HEK293 (cell line): ENCODE data around the gene STEAP1B.

Experiments used
- CTCF ChIA-PET: fragments of 350-600 bp; formaldehyde crosslinking; extraction: SDS; loops from one replicate; lab custom pipeline; 2021; ENCODE audit warnings: antibody characterized with exemption; lab: Yijun Ruan, JAX
- POLR2A ChIA-PET: fragments of 300-600 bp; formaldehyde crosslinking; extraction: SDS; loops from one replicate; lab custom pipeline; 2020; ENCODE audit warnings: antibody characterized with exemption, inconsistent platforms; lab: Yijun Ruan, JAX
- H3K27ac ChIP-seq: fragments of 200-500 bp; sonication (Bioruptor generic); 2 replicates; pipeline ENCODE4 v1.5.1; 2014; ENCODE audit warnings: low read depth, low read length, control low read depth, inconsistent platforms; ENCODE audit errors: extremely low read depth
- H3K36me3 ChIP-seq, 2 experiments: fragments of 200-500 bp in 1 of 2; sonication (Bioruptor generic) in 1 of 2; 1 replicate in 1 of 2; 2 replicates in 1 of 2; pipeline ENCODE4 v1.5.1; 2014 to 2017; ENCODE audit warnings: inconsistent platforms in 2 of 2, low read length in 2 of 2; ENCODE audit not compliant: control insufficient read depth in 2 of 2, insufficient read depth in 1 of 2
- H3K4me1 ChIP-seq: fragments of 200-500 bp; sonication (Bioruptor generic); 2 replicates; pipeline ENCODE4 v1.5.1; 2014; ENCODE audit warnings: mild to moderate bottlenecking, low read length, inconsistent platforms; ENCODE audit not compliant: control insufficient read depth, insufficient read depth
- H3K4me3 ChIP-seq: 2 replicates; pipeline ENCODE4 v1.5.1; 2011; ENCODE audit warnings: low read depth, mild to moderate bottlenecking, control low read depth, low read length, moderate library complexity
- H3K9me3 ChIP-seq: fragments of 200-500 bp; sonication (Bioruptor generic); 2 replicates; pipeline ENCODE4 v1.5.1; 2014; ENCODE audit warnings: low read depth, low read length, inconsistent platforms; ENCODE audit not compliant: control insufficient read depth, insufficient read depth
- CTCF ChIP-seq: fragments of 450-650 bp; formaldehyde crosslinking; IDR thresholded peaks from 2 replicates; pipeline ENCODE4 v1.5.1; 2016; ENCODE audit warnings: missing biosample characterization, missing genetic modification characterization
- KLF8 ChIP-seq: fragments of 450-650 bp; formaldehyde crosslinking; IDR thresholded peaks from 2 replicates; pipeline ENCODE4 v1.5.1; 2016; ENCODE audit warnings: missing biosample characterization, missing genetic modification characterization
- PRDM1 ChIP-seq: fragments of 450-650 bp; formaldehyde crosslinking; IDR thresholded peaks from 2 replicates; pipeline ENCODE4; 2016; ENCODE audit warnings: missing biosample characterization, missing genetic modification characterization
- TCF7L2 ChIP-seq: IDR thresholded peaks from 2 replicates; pipeline ENCODE4 v1.6.1; 2011; ENCODE audit warnings: low read depth, mild to moderate bottlenecking, inconsistent platforms, low read length, moderate library complexity, borderline replicate concordance
- ZBTB20 ChIP-seq: fragments of 450-650 bp; formaldehyde crosslinking; IDR thresholded peaks from 2 replicates; pipeline ENCODE4 v1.5.1; 2016; ENCODE audit warnings: missing biosample characterization, missing genetic modification characterization
- ZNF132 ChIP-seq: fragments of 450-650 bp; formaldehyde crosslinking; IDR thresholded peaks from 2 replicates; pipeline ENCODE4 v1.5.1; 2017; ENCODE audit warnings: missing biosample characterization, missing genetic modification characterization, borderline replicate concordance
- ZNF138 ChIP-seq: fragments of 450-650 bp; formaldehyde crosslinking; IDR thresholded peaks from 2 replicates; pipeline ENCODE4 v1.5.1; 2016; ENCODE audit warnings: missing biosample characterization, missing genetic modification characterization, borderline replicate concordance
- ZNF155 ChIP-seq: fragments of 450-650 bp; formaldehyde crosslinking; IDR thresholded peaks from 2 replicates; pipeline ENCODE4 v1.5.1; 2016; ENCODE audit warnings: missing biosample characterization, missing genetic modification characterization
- ZNF354C ChIP-seq: fragments of 450-650 bp; formaldehyde crosslinking; IDR thresholded peaks from 2 replicates; pipeline ENCODE4 v1.5.1; 2016; ENCODE audit warnings: missing biosample characterization, missing genetic modification characterization, low read depth, borderline replicate concordance
- ZNF510 ChIP-seq: fragments of 450-650 bp; formaldehyde crosslinking; IDR thresholded peaks from 2 replicates; pipeline ENCODE4 v1.5.1; 2018; ENCODE audit warnings: mild to moderate bottlenecking, missing genetic modification characterization, missing biosample characterization; ENCODE audit not compliant: insufficient replicate concordance
- ZNF518A ChIP-seq: fragments of 450-650 bp; formaldehyde crosslinking; conservative IDR thresholded peaks from 2 replicates; pipeline ENCODE4 v1.5.1; 2016; ENCODE audit warnings: low read depth, missing biosample characterization, missing genetic modification characterization
- ZNF549 ChIP-seq: fragments of 450-650 bp; IDR thresholded peaks from 2 replicates; pipeline ENCODE4 v1.5.1; 2018; ENCODE audit warnings: missing biosample characterization, missing genetic modification characterization, mild to moderate bottlenecking, inconsistent platforms, moderate library complexity
- ZNF621 ChIP-seq: fragments of 450-650 bp; formaldehyde crosslinking; IDR thresholded peaks from 2 replicates; pipeline ENCODE4 v1.5.1; 2017; ENCODE audit warnings: missing biosample characterization, missing genetic modification characterization
- ZNF677 ChIP-seq: fragments of 450-650 bp; IDR thresholded peaks from 2 replicates; pipeline ENCODE4 v1.5.0; 2018; ENCODE audit warnings: missing biosample characterization, mild to moderate bottlenecking, missing genetic modification characterization, moderate library complexity
- ZXDB ChIP-seq: fragments of 450-650 bp; formaldehyde crosslinking; IDR thresholded peaks from 2 replicates; pipeline ENCODE4 v1.5.1; 2016; ENCODE audit warnings: missing biosample characterization, missing genetic modification characterization
- TF ChIP-seq, protein P1 (sequence below): fragments of 450-650 bp; formaldehyde crosslinking; IDR thresholded peaks from 2 replicates; pipeline ENCODE4 v1.5.1; 2016; ENCODE audit warnings: missing biosample characterization, missing genetic modification characterization
- TF ChIP-seq, protein P2 (sequence below): fragments of 450-650 bp; formaldehyde crosslinking; optimal IDR thresholded peaks from 2 replicates; pipeline ENCODE3; 2016; ENCODE audit warnings: missing biosample characterization, mild to moderate bottlenecking, missing genetic modification characterization

Gene STEAP1B

DNA sequence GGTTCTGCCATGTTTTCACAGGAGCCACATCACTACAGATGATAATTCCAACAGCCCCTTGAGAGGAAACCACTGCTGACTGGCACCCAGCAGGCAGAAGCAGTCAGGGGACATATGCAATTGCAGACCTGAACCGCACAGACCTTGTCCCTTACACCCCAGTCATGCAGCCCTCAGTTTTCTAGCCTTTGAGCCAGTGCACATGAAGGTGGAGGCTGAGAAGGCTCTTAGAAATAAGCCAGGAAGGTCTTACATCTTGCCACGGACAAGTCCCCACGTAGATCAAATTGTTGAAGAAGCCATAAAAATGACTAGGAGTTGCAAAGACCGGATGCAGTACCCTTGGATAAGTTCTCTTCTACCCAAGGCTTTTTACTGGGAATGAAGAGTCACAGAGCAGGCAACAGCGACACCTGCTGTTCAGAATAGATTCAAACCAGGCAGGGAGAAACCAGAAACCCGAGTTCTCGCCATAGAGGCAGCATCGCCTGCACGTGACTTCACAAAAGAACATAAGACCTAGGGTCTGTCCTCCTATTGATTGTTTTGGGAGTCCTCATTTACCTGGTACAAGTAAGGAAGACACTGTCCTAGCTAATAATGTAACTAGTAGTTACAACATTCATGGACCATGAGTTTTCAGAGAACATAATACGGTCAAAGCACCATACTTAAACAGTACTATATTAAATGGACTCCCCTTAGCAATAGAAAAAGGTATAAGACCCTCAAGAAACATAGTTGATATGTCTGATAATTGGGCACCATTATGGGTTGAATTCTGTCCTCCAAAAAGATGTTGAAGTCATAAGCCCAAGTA, 11.1 kb downstream of the STEAP1B start (continued):
- TF ChIP-seq CTCF (tag by site-specific recombination), result peak; percentile 69
- TF ChIP-seq ZNF510 (tag by site-specific recombination), result no peak
- TF ChIP-seq ZBTB20 (tag by site-specific recombination), result no peak
- no peak for TF ChIP-seq TCF7L2
- no peak for TF ChIP-seq ZXDB (tag by site-specific recombination)

- no peaks in the 10 kb centered on the region for H3K4me1 ChIP-seq
Observed at GRCh38 chr7:22487978-22488642, 11.9 kb downstream of the STEAP1B start.

DNA sequence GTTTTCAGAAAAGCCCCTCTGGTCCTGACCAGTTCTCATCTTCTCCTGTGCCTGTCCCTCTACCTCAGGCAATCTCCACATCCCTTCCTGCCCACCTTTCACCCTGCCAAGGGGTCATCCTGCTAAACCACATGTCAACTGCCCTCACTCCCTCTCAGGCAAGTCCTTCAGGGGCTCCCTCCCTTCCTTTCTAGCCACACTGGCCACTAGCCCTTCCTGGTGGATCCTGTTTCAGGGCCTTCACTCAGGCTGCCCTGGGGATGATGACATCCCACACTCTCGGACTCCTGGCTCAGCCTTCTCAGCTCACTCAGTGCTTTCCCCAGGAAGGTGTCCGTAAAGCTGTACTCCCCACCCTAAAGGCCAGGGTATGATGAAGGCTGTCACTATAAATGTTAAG, 13.4 kb downstream of the STEAP1B start:
- Histone ChIP-seq H3K4me1 (no peaks in the 10 kb centered on the region), H3K4me3 (no peak overlapping the region), H3K9me3 (no peaks in the 10 kb centered on the region), H3K36me3 (no peaks in the 10 kb centered on the region), H3K27ac (no peak overlapping the region)
- ChIA-PET POLR2A (no interaction called here), CTCF (interaction anchor here (0.6 to 4.3 kb wide), 4 partner anchors 35 to 383 kb away, joined by 3 to 21 read pairs (median 4); no protein-coding TSS in a partner anchor)
- TF ChIP-seq ZNF155 (tag by site-specific recombination) (no peak), ZNF138 (tag by site-specific recombination) (no peak), ZNF621 (tag by site-specific recombination) (no peak), ZNF549 (no peak), ZNF354C (tag by site-specific recombination) (no peak), ZNF677 (no peak)
- TF ChIP-seq, protein P1, sequence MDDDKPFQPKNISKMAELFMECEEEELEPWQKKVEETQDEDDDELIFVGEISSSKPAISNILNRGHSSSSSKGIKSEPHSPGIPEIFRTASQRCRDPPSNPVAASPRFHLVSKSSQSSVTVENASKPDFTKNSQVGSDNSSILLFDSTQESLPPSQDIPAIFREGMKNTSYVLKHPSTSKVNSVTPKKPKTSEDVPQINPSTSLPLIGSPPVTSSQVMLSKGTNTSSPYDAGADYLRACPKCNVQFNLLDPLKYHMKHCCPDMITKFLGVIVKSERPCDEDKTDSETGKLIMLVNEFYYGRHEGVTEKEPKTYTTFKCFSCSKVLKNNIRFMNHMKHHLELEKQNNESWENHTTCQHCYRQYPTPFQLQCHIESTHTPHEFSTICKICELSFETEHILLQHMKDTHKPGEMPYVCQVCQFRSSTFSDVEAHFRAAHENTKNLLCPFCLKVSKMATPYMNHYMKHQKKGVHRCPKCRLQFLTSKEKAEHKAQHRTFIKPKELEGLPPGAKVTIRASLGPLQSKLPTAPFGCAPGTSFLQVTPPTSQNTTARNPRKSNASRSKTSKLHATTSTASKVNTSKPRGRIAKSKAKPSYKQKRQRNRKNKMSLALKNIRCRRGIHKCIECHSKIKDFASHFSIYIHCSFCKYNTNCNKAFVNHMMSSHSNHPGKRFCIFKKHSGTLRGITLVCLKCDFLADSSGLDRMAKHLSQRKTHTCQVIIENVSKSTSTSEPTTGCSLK (tag by site-specific recombination), result no peak
- TF ChIP-seq, protein P2, sequence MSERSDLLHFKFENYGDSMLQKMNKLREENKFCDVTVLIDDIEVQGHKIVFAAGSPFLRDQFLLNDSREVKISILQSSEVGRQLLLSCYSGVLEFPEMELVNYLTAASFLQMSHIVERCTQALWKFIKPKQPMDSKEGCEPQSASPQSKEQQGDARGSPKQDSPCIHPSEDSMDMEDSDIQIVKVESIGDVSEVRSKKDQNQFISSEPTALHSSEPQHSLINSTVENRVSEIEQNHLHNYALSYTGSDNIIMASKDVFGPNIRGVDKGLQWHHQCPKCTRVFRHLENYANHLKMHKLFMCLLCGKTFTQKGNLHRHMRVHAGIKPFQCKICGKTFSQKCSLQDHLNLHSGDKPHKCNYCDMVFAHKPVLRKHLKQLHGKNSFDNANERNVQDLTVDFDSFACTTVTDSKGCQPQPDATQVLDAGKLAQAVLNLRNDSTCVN (tag by site-specific recombination), result no peak

More at GRCh38 chr7:22487978-22488642, 11.9 kb downstream of the STEAP1B start:
- no peak for TF ChIP-seq KLF8 (tag by site-specific recombination)
- TF ChIP-seq ZNF132 (tag by site-specific recombination), result no peak
- TF ChIP-seq PRDM1 (tag by site-specific recombination), result no peak
- TF ChIP-seq ZNF518A, result no peak
- no peaks in the 10 kb centered on the region for H3K9me3 ChIP-seq
- POLR2A ChIA-PET, result no interaction called here
- H3K4me3 ChIP-seq, result no peak overlapping the region
- CTCF ChIA-PET, result no interaction called here
- H3K27ac ChIP-seq, result no peak overlapping the region
- H3K36me3 ChIP-seq, result no peaks in the 10 kb centered on the region
